Activated T-cell treated with anti-CD3 and anti-CD28 coated beads for 24 hours (primary cell): ENCODE results near the gene BAIAP3.

Source experiments
- DNase-seq: peaks from one replicate; pipeline ENCODE4 v3.0.0-alpha.2; 2020; ENCODE audit warnings: low read depth

The BAIAP3 gene

GRCh38 chr16:1348441-1348840 is 15.0 kb downstream of the BAIAP3 start:
- no peak for DNase-seq

GRCh38 chr16:1348926-1349325 is 15.5 kb downstream of the BAIAP3 start:
- DNase-seq = no peak

GRCh38 chr16:1349351-1349750 is 15.9 kb downstream of the BAIAP3 start:
- no peak for DNase-seq

GRCh38 chr16:1349951-1350350 is 16.5 kb downstream of the BAIAP3 start:
- DNase-seq = no peak

- DNase-seq = no peak
These were observed 17.2 kb downstream of the BAIAP3 start for GRCh38 chr16:1350691-1351090.

- no peak for DNase-seq
These were observed 17.8 kb downstream of the BAIAP3 start for GRCh38 chr16:1351215-1351581.

GRCh38 chr16:1351582-1352362 is 18.3 kb downstream of the BAIAP3 start, which contains the start of the genes GNPTG and TSR3:
TSS of gene GNPTG (plus strand) at chr16:1351931. CDS start at chr16:1351966, 35 bp downstream.
TSS of gene TSR3 (minus strand) at chr16:1351878. CDS start at chr16:1351804, 74 bp downstream.
- peak; percentile 82 for DNase-seq

GRCh38 chr16:1354815-1355540 is 21.5 kb downstream of the BAIAP3 start:
- DNase-seq = no peak

GRCh38 chr16:1355591-1355990 is 22.1 kb downstream of the BAIAP3 start:
- no peak for DNase-seq

- no peak for DNase-seq
These were observed 22.8 kb downstream of the BAIAP3 start for GRCh38 chr16:1356061-1356900.

GRCh38 chr16:1357906-1358566 is 24.6 kb downstream of the BAIAP3 start:
- no peak for DNase-seq

- DNase-seq = no peak
These were observed 28.4 kb downstream of the BAIAP3 start for GRCh38 chr16:1361685-1362360.

- DNase-seq = no peak
These were observed 29.4 kb downstream of the BAIAP3 start for GRCh38 chr16:1362807-1363206.

- DNase-seq = peak; percentile 56
These were observed 30.1 kb downstream of the BAIAP3 start for GRCh38 chr16:1363501-1364041.

GRCh38 chr16:1364510-1364909 is 31.1 kb downstream of the BAIAP3 start:
- no peak for DNase-seq

GRCh38 chr16:1366060-1366711 is 32.7 kb downstream of the BAIAP3 start:
- DNase-seq = no peak

- no peak for DNase-seq
These were observed 33.4 kb downstream of the BAIAP3 start for GRCh38 chr16:1366712-1367299.

- no peak for DNase-seq
These were observed 34.2 kb downstream of the BAIAP3 start for GRCh38 chr16:1367486-1368174.
